Hematopoietic multipotent progenitor cell (in vitro differentiated cells): ENCODE data around the gene MAP1LC3B2. TPM values are rescaled to one million over a fixed set of nuclear protein-coding genes. Genes with fewer than 3 reads are reported as not detected.
"Not testable (repeated sequence)": the region's sequence is repeated elsewhere in the genome, so short reads cannot be mapped to it uniquely, and the experiment has no call there.

ENCODE experiments used
- DNase-seq, 3 donors: peaks; one replicate each; pipeline ENCODE4 v3.0.0-alpha.2; 2011 to 2015; ENCODE audit warnings: low read depth in 2 of 3, low spot score in 2 of 3
- total RNA-seq: library from RNA; depleted of rRNA; stranded (reverse); fragments of >200 nt; gene quantifications from one replicate; pipeline ENCODE4 v1.2.3, GENCODE V29; 2012

MAP1LC3B2 gene
- total RNA-seq, 1 donor: 0.81 TPM

GRCh38 chr12:116556964-116557698, 2.0 kb upstream of the MAP1LC3B2 start:
- DNase-seq: no peak

- no peak for DNase-seq
Measured at GRCh38 chr12:116558280-116559161, 660 bp upstream of the MAP1LC3B2 start.

GRCh38 chr12:116561181-116561821, 2.1 kb downstream of the MAP1LC3B2 start:
- DNase-seq: peak in 1 of 3 donors; percentile 42

- DNase-seq: no peak
Measured at GRCh38 chr12:116562090-116562489, 2.9 kb downstream of the MAP1LC3B2 start.

GRCh38 chr12:116563262-116563661, 4.1 kb downstream of the MAP1LC3B2 start:
- no peak for DNase-seq

GRCh38 chr12:116564080-116564479, 4.9 kb downstream of the MAP1LC3B2 start:
- no peak for DNase-seq

- not testable (repeated sequence) for DNase-seq
Measured at GRCh38 chr12:116565221-116565620, 6.0 kb downstream of the MAP1LC3B2 start.

GRCh38 chr12:116565963-116566362, 6.8 kb downstream of the MAP1LC3B2 start:
- no peak for DNase-seq

GRCh38 chr12:116568203-116568602, 9.0 kb downstream of the MAP1LC3B2 start:
- no peak for DNase-seq

GRCh38 chr12:116571089-116571488, 11.9 kb downstream of the MAP1LC3B2 start:
- no peak for DNase-seq

- no peak for DNase-seq
Measured at GRCh38 chr12:116573776-116574175, 14.6 kb downstream of the MAP1LC3B2 start.

- not testable (repeated sequence) for DNase-seq
Measured at GRCh38 chr12:116575754-116576153, 16.6 kb downstream of the MAP1LC3B2 start.

GRCh38 chr12:116577154-116577561, 18.0 kb downstream of the MAP1LC3B2 start:
- no peak for DNase-seq

- no peak for DNase-seq
Measured at GRCh38 chr12:116578051-116578450, 18.9 kb downstream of the MAP1LC3B2 start.

GRCh38 chr12:116582610-116583009, 23.4 kb downstream of the MAP1LC3B2 start:
- DNase-seq: no peak

GRCh38 chr12:116583129-116583694, 24.0 kb downstream of the MAP1LC3B2 start:
- no peak for DNase-seq

GRCh38 chr12:116587270-116587669, 28.1 kb downstream of the MAP1LC3B2 start:
- DNase-seq: no peak

GRCh38 chr12:116588390-116589028, 29.3 kb downstream of the MAP1LC3B2 start:
- no peak for DNase-seq

GRCh38 chr12:116589581-116589980, 30.4 kb downstream of the MAP1LC3B2 start:
- no peak for DNase-seq

- peak in 2 of 3 donors; percentile 37 to 47 for DNase-seq
Measured at GRCh38 chr12:116590561-116590960, 31.4 kb downstream of the MAP1LC3B2 start.
